Endothelial cell of umbilical vein (primary cell): ENCODE results near the gene NOXA1. TPM values are rescaled to one million over a fixed set of nuclear protein-coding genes. Genes with fewer than 3 reads are reported as not detected.
"Not testable (repeated sequence)": the region's sequence is repeated elsewhere in the genome, so short reads cannot be mapped to it uniquely, and the experiment has no call there.

ENCODE experiments used
- BruUV-seq: library from RNA; stranded (reverse); fragments of 400-500 nt; replicated peaks from 2 replicates; lab custom pipeline; 2021; lab: Mats Ljungman, UMichigan
- CTCF ChIA-PET: fragments of 300-600, 350-600 bp; sonication (Branson Sonifier 250); formaldehyde crosslinking; loops from one replicate; lab custom pipeline; 2021; ENCODE audit warnings: antibody characterized with exemption, inconsistent platforms; lab: Charles Lee
- POLR2A ChIA-PET: fragments of 300-600, 350-600 bp; sonication (Branson Sonifier 250); formaldehyde crosslinking; loops from one replicate; lab custom pipeline; 2021; ENCODE audit warnings: antibody characterized with exemption, inconsistent platforms; lab: Charles Lee
- DNase-seq: peaks from one replicate; pipeline ENCODE4 v3.0.0-alpha.2; 2011; ENCODE audit warnings: low read depth, low spot score
- FAIRE-seq: peaks from 2 replicates; lab custom pipeline; 2011; peaks lifted over from hg19 to GRCh38; lab: Jason Lieb, UNC
- H2AFZ ChIP-seq: 2 replicates; pipeline ENCODE4 v1.6.0; 2012; ENCODE audit warnings: low read depth, low read length, control low read depth, inconsistent platforms
- H3K27ac ChIP-seq: 2 replicates; pipeline ENCODE4 v1.5.1; 2011; ENCODE audit warnings: low read depth, mild to moderate bottlenecking, control low read depth, low read length, moderate library complexity; ENCODE audit not compliant: insufficient read depth
- H3K27me3 ChIP-seq, 2 experiments: 2 replicates each; pipeline versions ENCODE4 v1.6.0 to v1.6.1; 2011; ENCODE audit warnings: low read length in 2 of 2, mixed read lengths in 1 of 2; ENCODE audit not compliant: control insufficient read depth in 2 of 2, insufficient read depth in 2 of 2
- H3K36me3 ChIP-seq, 2 experiments: 2 replicates in 1 of 2; 3 replicates in 1 of 2; pipeline ENCODE4 v1.5.1; 2011; ENCODE audit warnings: low read length in 2 of 2, mild to moderate bottlenecking in 1 of 2, moderate library complexity in 1 of 2; ENCODE audit not compliant: control insufficient read depth in 2 of 2, insufficient read depth in 2 of 2; ENCODE audit errors: extremely low read depth in 1 of 2
- H3K4me1 ChIP-seq: 3 replicates; pipeline ENCODE4 v1.5.1; 2011; ENCODE audit warnings: mild to moderate bottlenecking, low read length; ENCODE audit not compliant: control insufficient read depth, insufficient read depth; ENCODE audit errors: extremely low read depth
- H3K4me2 ChIP-seq: 2 replicates; pipeline ENCODE4 v1.6.1; 2011; ENCODE audit warnings: low read length, control low read depth, mixed read lengths; ENCODE audit not compliant: insufficient read depth
- H3K4me3 ChIP-seq, 3 experiments: fragments of 200-600 bp in 1 of 3; sonication (generic), shearing (Covaris generic) in 1 of 3; replicated peaks in 1 of 3; 2 replicates each; pipeline ENCODE4 v1.5.1; 2011 to 2016; ENCODE audit warnings: control low read depth in 3 of 3, low read length in 3 of 3, mild to moderate bottlenecking in 2 of 3, inconsistent platforms in 1 of 3, low read depth in 1 of 3, moderate library complexity in 1 of 3; ENCODE audit not compliant: insufficient read depth in 1 of 3
- H3K79me2 ChIP-seq: 2 replicates; pipeline ENCODE4 v1.6.0; 2012; ENCODE audit warnings: low read length, inconsistent platforms; ENCODE audit not compliant: control insufficient read depth, insufficient read depth
- H3K9ac ChIP-seq: replicated peaks from 2 replicates; pipeline ENCODE3; 2011; ENCODE audit warnings: low read length, control low read depth; ENCODE audit not compliant: insufficient read depth; ENCODE audit errors: extremely low read depth
- H3K9me1 ChIP-seq: replicated peaks from 3 replicates; pipeline ENCODE4 v1.6.0; 2011; ENCODE audit warnings: mild to moderate bottlenecking, low read length; ENCODE audit not compliant: control insufficient read depth, insufficient read depth; ENCODE audit errors: extremely low read depth
- H3K9me3 ChIP-seq: replicated peaks from 2 replicates; pipeline ENCODE4 v1.5.1; 2012; ENCODE audit warnings: low read length, inconsistent platforms; ENCODE audit not compliant: control insufficient read depth, insufficient read depth
- H4K20me1 ChIP-seq: replicated peaks from 2 replicates; pipeline ENCODE3; 2011; ENCODE audit warnings: mild to moderate bottlenecking, low read length; ENCODE audit not compliant: control insufficient read depth, insufficient read depth; ENCODE audit errors: extremely low read depth
- CTCF ChIP-seq, 2 donors: IDR thresholded peaks; 1 replicate in 1 of 2; 2 replicates in 1 of 2; pipeline ENCODE4 v1.5.1; 2011; ENCODE audit warnings: low read length in 2 of 2, mild to moderate bottlenecking in 2 of 2, moderate library complexity in 2 of 2, control low read depth in 1 of 2, inconsistent platforms in 1 of 2, low read depth in 1 of 2; ENCODE audit not compliant: insufficient read depth in 1 of 2; ENCODE audit errors: extremely low read depth in 1 of 2
- EZH2 ChIP-seq: IDR thresholded peaks from 2 replicates; pipeline ENCODE4 v1.6.1; 2012; ENCODE audit warnings: borderline replicate concordance, low read depth, mild to moderate bottlenecking, moderate library complexity, low read length, inconsistent platforms; ENCODE audit not compliant: severe bottlenecking
- FOS ChIP-seq: IDR thresholded peaks from 2 replicates; pipeline ENCODE4 v1.6.1; 2011; ENCODE audit warnings: mild to moderate bottlenecking, low read length, moderate library complexity, borderline replicate concordance; ENCODE audit not compliant: insufficient read depth
- GATA2 ChIP-seq: IDR thresholded peaks from 2 replicates; pipeline ENCODE4 v1.7.0; 2011; ENCODE audit warnings: low read depth, mild to moderate bottlenecking, moderate library complexity, mixed read lengths, low read length; ENCODE audit not compliant: insufficient read length, insufficient read depth
- JUN ChIP-seq: IDR thresholded peaks from 2 replicates; pipeline ENCODE4 v1.6.1; 2011; ENCODE audit warnings: borderline replicate concordance, low read depth; ENCODE audit not compliant: insufficient read length, insufficient read depth
- MAX ChIP-seq: IDR thresholded peaks from 2 replicates; pipeline ENCODE4 v1.6.1; 2011; ENCODE audit not compliant: insufficient read depth, insufficient read length
- MYC ChIP-seq: IDR thresholded peaks from one replicate; pipeline ENCODE4 v1.6.1; 2011; ENCODE audit warnings: mild to moderate bottlenecking, low read depth, low read length
- POLR2A ChIP-seq: IDR thresholded peaks from 2 replicates; pipeline ENCODE4 v1.6.1; 2012; ENCODE audit warnings: low read depth, mild to moderate bottlenecking, control low read depth, low read length
- POLR2AphosphoS5 ChIP-seq: IDR thresholded peaks from 2 replicates; pipeline ENCODE4 v1.6.1; 2012; ENCODE audit warnings: low read depth, mild to moderate bottlenecking, control low read depth, low read length, moderate library complexity; ENCODE audit not compliant: insufficient read depth
- dilution Hi-C: fragments of 300-500 bp; cut with MboI; formaldehyde crosslinking; loops from one replicate; pipeline ENCODE4 v1.15.0; 2019; ENCODE audit warnings: low sequenced_read_pairs; ENCODE audit not compliant: extremely low pct_ligation_motif_present
- intact Hi-C: fragments of 100-400 bp; cut with micrococcal nuclease; formaldehyde crosslinking; loops from one replicate; pipeline ENCODE4 v1.10.0; 2022
- polyA plus RNA-seq, 4 experiments: library from polyadenylated mRNA; depleted of rRNA in 3 of 4; stranded (reverse) in 3 of 4; unstranded in 1 of 4; fragments of >200 nt; gene quantifications; 2 replicates each; pipeline versions ENCODE4 v1.2.1 to v1.2.3, GENCODE V29; 2011 to 2012; ENCODE audit warnings: missing spikeins in 1 of 4
- total RNA-seq: library from RNA; stranded (reverse); gene quantifications from 2 replicates; pipeline ENCODE4 v1.2.3, GENCODE V29; 2021

NOXA1 gene
- total and polyA plus RNA-seq, 2 donors (not counting 3 experiments of a cell fraction or from before 2014, with no cell fraction given): 0.40 to 0.91 TPM

GRCh38 chr9:137451264-137452005, 28.2 kb downstream of the NOXA1 start:
- FAIRE-seq: not testable (repeated sequence)

GRCh38 chr9:137452006-137452760, 29.0 kb downstream of the NOXA1 start:
- H3K79me2 ChIP-seq: peaks cover 1% of the 10 kb centered on the region
- FAIRE-seq (no peak), DNase-seq (no peak)
- H3K9me3 ChIP-seq: no peaks in the 10 kb centered on the region
- H3K27ac ChIP-seq: no peak overlapping the region
- intact Hi-C loops (no loop called here), dilution Hi-C loops (no loop called here)
- H3K4me1 ChIP-seq: peaks cover 8% of the 10 kb centered on the region
- H3K9me1 ChIP-seq: no peaks in the 10 kb centered on the region
- ChIA-PET CTCF (interaction anchor here (2.0 kb wide), 1 partner anchor 216 kb away, joined by 4 read pairs; no protein-coding TSS in a partner anchor), POLR2A (no interaction called here)
- H4K20me1 ChIP-seq: no peaks in the 10 kb centered on the region
- no peak overlapping the region for H2AFZ ChIP-seq
- BruUV-seq: no TSS peak
- H3K9ac ChIP-seq: no peak overlapping the region
- no peak for TF ChIP-seq MAX
- no peak for TF ChIP-seq CTCF (IDR thresholded peaks at IDR 0.05; ENCODE audit: extremely low read depth in 1 of 2, insufficient read depth in 1 of 2, low read depth in 1 of 2, low read length in 2 of 2)
- no peak for TF ChIP-seq FOS
- TF ChIP-seq POLR2AphosphoS5: no peak
- TF ChIP-seq MYC: no peak
- TF ChIP-seq EZH2: no peak
- TF ChIP-seq JUN: no peak
- TF ChIP-seq GATA2: no peak
- no peak for TF ChIP-seq POLR2A
- no peak overlapping the region for H3K4me3 ChIP-seq
- no peak overlapping the region for H3K4me2 ChIP-seq
- H3K27me3 ChIP-seq: no peaks in the 10 kb centered on the region
- H3K36me3 ChIP-seq: peaks cover 7 to 14% of the 10 kb centered on the region in 2 experiments

More at GRCh38 chr9:137451264-137452005, 28.2 kb downstream of the NOXA1 start:
- intact Hi-C loops, dilution Hi-C loops, DNase-seq, H3K4me2 ChIP-seq, H3K4me1 ChIP-seq, H4K20me1 ChIP-seq, H3K79me2 ChIP-seq, H3K27ac ChIP-seq, H3K9me1 ChIP-seq, H3K9ac ChIP-seq, H3K27me3 ChIP-seq, POLR2A ChIA-PET, H3K9me3 ChIP-seq, H2AFZ ChIP-seq, H3K4me3 ChIP-seq, CTCF ChIA-PET, BruUV-seq: not testable (repeated sequence)
- peaks cover 7 to 14% of the 10 kb centered on the region in 2 experiments for H3K36me3 ChIP-seq
